ENCODE results near the gene DPH2.

The DPH2 gene

GRCh38 chr1:44008259-44008658, 38.4 kb downstream of the DPH2 start:
- no peak for DNase-seq

- no peak for DNase-seq
Observed at GRCh38 chr1:44010935-44011471, 41.2 kb downstream of the DPH2 start.

GRCh38 chr1:44012404-44012803, 42.6 kb downstream of the DPH2 start:
- DNase-seq, result no peak

- no peak for DNase-seq
Observed at GRCh38 chr1:44012941-44013609, 43.3 kb downstream of the DPH2 start.

GRCh38 chr1:44013949-44014348, 44.1 kb downstream of the DPH2 start:
- no peak for DNase-seq

DNA sequence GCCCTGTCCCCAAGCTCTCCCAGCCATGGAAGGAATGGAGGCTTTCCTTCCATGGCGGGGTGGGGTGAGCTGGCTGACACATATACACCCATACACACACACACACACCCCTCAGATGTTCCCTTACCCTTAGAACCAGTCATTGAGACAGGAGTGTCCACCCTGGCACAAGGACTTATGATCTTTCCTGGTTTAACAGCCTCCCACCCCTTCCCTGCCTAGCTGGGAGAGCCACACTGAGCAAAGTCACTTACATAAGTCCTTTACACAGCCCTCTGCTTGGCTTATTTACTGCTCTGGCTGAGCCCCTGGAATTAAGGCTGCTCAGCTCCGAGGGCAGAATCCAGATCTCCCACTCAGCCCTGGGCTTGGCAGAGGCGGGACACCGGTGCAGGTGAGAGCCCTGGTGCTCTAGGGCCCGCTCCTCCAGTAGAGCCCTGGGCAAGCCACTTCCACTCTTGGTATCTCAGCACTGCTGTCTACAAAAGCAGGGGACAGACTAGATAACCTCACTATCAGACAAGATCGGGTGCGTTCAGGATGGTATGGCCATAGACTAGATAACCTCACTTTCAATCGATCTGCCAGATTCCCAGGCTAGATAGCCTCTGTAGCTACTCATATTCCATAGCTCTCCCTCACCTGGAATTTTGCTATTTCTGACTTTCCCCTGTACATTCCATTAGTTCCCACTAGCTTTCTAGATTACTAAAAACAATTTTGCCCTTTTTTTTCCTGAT, 44.7 kb downstream of the DPH2 start:
- DNase-seq, result no peak

- no peak for DNase-seq
Observed at GRCh38 chr1:44015206-44015605, 45.4 kb downstream of the DPH2 start.

GRCh38 chr1:44016041-44016889, 46.5 kb downstream of the DPH2 start:
- no peak for DNase-seq

GRCh38 chr1:44016890-44017400, 47.1 kb downstream of the DPH2 start:
- no peak for DNase-seq

DNA sequence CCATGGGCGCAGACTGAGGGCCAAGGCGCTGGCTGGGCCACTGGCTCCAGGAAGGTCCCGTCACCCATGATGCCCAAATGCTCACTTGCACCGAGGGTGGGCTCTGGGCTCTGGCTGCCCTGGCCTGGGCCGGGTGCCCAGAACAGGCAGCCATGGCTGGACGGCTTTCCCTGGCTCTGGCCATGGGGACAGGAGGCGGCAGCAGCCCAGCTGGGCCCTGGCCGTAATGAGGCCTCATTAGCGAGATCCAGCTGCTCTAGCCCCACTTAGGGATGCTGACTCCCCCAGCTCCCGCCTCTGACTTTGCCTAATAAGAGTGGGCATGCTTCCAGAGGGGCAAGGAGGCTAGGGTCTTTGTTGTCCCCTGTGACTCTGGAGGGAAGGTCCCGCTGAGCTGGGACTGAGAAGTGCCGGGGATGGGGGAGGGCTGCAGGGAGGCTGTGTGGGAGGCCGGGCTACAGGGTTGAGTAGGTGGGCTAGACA, 49.7 kb downstream of the DPH2 start:
- no peak for DNase-seq

DNA sequence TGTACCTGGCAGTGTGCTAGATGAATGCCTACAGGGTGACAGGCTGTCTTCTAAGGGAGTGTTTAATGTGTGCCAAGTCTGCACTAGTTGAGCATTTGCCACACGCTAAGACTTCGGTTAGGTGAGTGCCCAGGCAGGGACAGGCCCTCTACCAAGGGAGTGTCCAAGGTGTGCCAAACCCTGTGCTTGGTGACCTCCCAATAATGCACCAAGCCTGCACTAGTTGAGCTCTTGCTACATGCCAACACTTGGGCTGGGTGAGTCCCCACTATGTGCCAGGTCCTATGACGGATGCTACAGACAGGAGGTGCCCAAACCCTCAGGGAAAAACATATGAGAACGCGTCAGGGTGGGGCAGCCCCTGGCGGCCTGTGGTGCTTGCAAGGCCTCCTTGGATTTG, 50.7 kb downstream of the DPH2 start:
- no peak for DNase-seq

DNA sequence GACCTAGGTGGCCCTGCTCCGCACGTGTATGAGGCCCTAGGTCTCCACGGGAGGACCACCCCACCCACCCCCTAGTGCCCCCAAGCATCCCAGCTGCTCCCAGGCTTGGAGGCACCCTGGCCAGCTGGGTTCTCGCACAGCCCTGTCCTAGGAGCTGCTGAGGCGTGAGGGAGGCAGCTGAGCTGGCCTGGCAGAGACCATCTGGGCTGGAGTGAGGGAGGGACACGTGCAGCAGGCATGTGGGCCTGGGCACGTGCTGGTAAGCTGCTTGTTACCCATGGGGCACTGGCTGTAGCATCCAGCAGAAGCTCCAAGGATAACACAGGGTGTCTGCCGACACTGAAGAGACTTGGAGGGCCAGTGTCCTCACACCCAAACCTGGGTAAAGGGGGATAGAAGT, 51.3 kb downstream of the DPH2 start:
- no peak for DNase-seq

- DNase-seq, result no peak
Observed at GRCh38 chr1:44021581-44022321, 51.9 kb downstream of the DPH2 start.
